Measurements from ENCODE around the gene ADAD1.

ADAD1 gene

DNA sequence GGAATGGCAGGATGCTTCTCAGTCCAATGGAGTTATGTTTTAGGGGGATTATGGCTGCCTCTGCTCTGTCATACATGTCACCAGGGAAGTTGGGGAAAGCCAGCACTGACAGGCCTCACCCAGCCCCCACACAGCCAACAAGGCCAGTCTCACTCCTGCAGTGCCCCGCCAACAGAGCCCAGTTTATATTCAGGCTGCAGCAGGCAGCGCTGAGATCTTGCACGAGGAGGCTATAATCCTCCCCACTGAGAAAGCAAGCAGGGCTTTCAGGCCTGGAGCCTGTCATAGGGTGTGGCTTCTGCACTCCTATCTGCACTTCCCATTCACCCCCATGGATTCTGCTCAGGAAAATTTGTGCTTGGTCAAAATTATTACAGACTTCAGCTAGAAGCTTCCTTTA lies 25.1 kb downstream of the ADAD1 start:
- no peaks in the 10 kb centered on the region for H3K9me3 ChIP-seq (ENCODE audit: low read length)
- H3F3A ChIP-seq (ENCODE audit: insufficient read depth, low read length): no peaks in the 10 kb centered on the region
- H3K27me3 ChIP-seq (ENCODE audit: insufficient read depth, low read length): no peaks in the 10 kb centered on the region
- no peaks in the 10 kb centered on the region for H3K4me1 ChIP-seq (ENCODE audit: insufficient read depth, low read length, severe bottlenecking)
- no peak for TF ChIP-seq EZH2 (IDR thresholded peaks at IDR 0.05; ENCODE audit: borderline replicate concordance, low read length)
- TF ChIP-seq, protein P1, sequence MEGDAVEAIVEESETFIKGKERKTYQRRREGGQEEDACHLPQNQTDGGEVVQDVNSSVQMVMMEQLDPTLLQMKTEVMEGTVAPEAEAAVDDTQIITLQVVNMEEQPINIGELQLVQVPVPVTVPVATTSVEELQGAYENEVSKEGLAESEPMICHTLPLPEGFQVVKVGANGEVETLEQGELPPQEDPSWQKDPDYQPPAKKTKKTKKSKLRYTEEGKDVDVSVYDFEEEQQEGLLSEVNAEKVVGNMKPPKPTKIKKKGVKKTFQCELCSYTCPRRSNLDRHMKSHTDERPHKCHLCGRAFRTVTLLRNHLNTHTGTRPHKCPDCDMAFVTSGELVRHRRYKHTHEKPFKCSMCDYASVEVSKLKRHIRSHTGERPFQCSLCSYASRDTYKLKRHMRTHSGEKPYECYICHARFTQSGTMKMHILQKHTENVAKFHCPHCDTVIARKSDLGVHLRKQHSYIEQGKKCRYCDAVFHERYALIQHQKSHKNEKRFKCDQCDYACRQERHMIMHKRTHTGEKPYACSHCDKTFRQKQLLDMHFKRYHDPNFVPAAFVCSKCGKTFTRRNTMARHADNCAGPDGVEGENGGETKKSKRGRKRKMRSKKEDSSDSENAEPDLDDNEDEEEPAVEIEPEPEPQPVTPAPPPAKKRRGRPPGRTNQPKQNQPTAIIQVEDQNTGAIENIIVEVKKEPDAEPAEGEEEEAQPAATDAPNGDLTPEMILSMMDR (IDR thresholded peaks at IDR 0.05; ENCODE audit: low read length): no peak
- no peak overlapping the region for H3K4me3 ChIP-seq (ENCODE audit: low read depth, low read length, poor library complexity, severe bottlenecking)
- H3K9me2 ChIP-seq (ENCODE audit: low read depth, low read length): no peaks in the 10 kb centered on the region
- no peak overlapping the region for H3K4me2 ChIP-seq (ENCODE audit: low read length)
- H4K20me1 ChIP-seq (ENCODE audit: insufficient read depth, low read length): no peaks in the 10 kb centered on the region
- H2AFZ ChIP-seq (ENCODE audit: low read length): no peak overlapping the region
- H3K36me3 ChIP-seq (ENCODE audit: insufficient read depth, low read length): no peaks in the 10 kb centered on the region
- no peak overlapping the region for H3K9ac ChIP-seq (ENCODE audit: low read length)
- no peaks in the 10 kb centered on the region for H3K79me2 ChIP-seq (ENCODE audit: insufficient read depth, low read length)
- H3K27ac ChIP-seq (ENCODE audit: low read depth, low read length, poor library complexity, severe bottlenecking): no peak overlapping the region

DNA sequence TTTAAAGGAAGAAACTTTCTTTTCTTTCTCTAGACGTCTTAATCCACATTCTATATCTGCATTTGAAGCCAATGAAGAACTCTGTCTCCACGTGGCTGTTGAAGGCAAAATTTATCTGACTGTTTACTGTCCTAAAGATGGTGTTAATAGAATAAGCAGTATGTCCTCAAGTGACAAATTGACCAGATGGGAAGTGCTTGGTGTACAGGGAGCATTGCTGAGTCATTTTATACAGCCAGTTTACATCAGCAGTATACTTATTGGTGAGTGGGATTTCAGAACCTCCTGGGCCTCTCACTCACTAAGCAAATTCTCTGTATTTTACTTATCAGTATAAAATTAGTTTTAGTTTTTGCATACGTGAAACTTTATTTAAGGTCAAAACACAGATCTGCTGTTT lies 33.7 kb downstream of the ADAD1 start:
- no peaks in the 10 kb centered on the region for H3K27me3 ChIP-seq (ENCODE audit: insufficient read depth, low read length)

DNA sequence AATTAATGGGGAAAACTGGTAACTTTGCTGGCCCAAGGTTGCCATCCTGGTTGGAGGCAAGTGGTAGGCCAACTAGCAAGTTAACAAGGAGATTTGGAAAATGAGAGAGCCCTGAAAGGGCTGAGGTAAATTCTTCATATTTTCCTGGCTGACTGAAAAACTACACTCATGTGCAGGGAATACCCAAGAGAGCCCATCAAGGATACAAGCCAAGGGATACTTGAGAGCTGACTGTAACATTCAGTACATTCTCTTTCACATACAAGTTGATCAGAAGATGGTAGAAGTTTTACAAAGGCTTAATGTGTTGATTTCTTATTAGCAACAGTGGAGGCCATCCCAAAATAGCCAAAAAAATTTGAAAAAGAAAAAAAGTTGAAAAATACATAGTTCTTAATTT lies 44.4 kb downstream of the ADAD1 start:
- Histone ChIP-seq H4K20me1 (ENCODE audit: insufficient read depth, low read length) (no peaks in the 10 kb centered on the region), H3K27me3 (ENCODE audit: insufficient read depth, low read length) (no peaks in the 10 kb centered on the region)

More for the DNA sequence above, 33.7 kb downstream of the ADAD1 start:
- Histone ChIP-seq H3F3A (ENCODE audit: insufficient read depth, low read length) (no peaks in the 10 kb centered on the region), H3K36me3 (ENCODE audit: insufficient read depth, low read length) (no peaks in the 10 kb centered on the region), H3K79me2 (ENCODE audit: insufficient read depth, low read length) (no peaks in the 10 kb centered on the region), H3K27ac (ENCODE audit: low read depth, low read length, poor library complexity, severe bottlenecking) (no peak overlapping the region), H3K9ac (ENCODE audit: low read length) (no peak overlapping the region), H4K20me1 (ENCODE audit: insufficient read depth, low read length) (no peaks in the 10 kb centered on the region), H2AFZ (ENCODE audit: low read length) (no peak overlapping the region), H3K4me2 (ENCODE audit: low read length) (no peak overlapping the region), H3K9me3 (ENCODE audit: low read length) (no peaks in the 10 kb centered on the region), H3K4me1 (ENCODE audit: insufficient read depth, low read length, severe bottlenecking) (no peaks in the 10 kb centered on the region), H3K9me2 (ENCODE audit: low read depth, low read length) (no peaks in the 10 kb centered on the region), H3K4me3 (ENCODE audit: low read depth, low read length, poor library complexity, severe bottlenecking) (no peak overlapping the region)
- TF ChIP-seq, protein P1 (IDR thresholded peaks at IDR 0.05; ENCODE audit: low read length): no peak
- TF ChIP-seq EZH2 (IDR thresholded peaks at IDR 0.05; ENCODE audit: borderline replicate concordance, low read length): no peak

More for the DNA sequence above, 44.4 kb downstream of the ADAD1 start:
- H2AFZ ChIP-seq (ENCODE audit: low read length): no peak overlapping the region
- no peak overlapping the region for H3K9ac ChIP-seq (ENCODE audit: low read length)
- no peak overlapping the region for H3K27ac ChIP-seq (ENCODE audit: low read depth, low read length, poor library complexity, severe bottlenecking)
- no peaks in the 10 kb centered on the region for H3K9me2 ChIP-seq (ENCODE audit: low read depth, low read length)
- H3K4me2 ChIP-seq (ENCODE audit: low read length): no peak overlapping the region
- H3K79me2 ChIP-seq (ENCODE audit: insufficient read depth, low read length): no peaks in the 10 kb centered on the region
- no peaks in the 10 kb centered on the region for H3K4me1 ChIP-seq (ENCODE audit: insufficient read depth, low read length, severe bottlenecking)
- no peaks in the 10 kb centered on the region for H3F3A ChIP-seq (ENCODE audit: insufficient read depth, low read length)
- TF ChIP-seq, protein P1 (IDR thresholded peaks at IDR 0.05; ENCODE audit: low read length): no peak
- no peak for TF ChIP-seq EZH2 (IDR thresholded peaks at IDR 0.05; ENCODE audit: borderline replicate concordance, low read length)
- no peaks in the 10 kb centered on the region for H3K36me3 ChIP-seq (ENCODE audit: insufficient read depth, low read length)
- no peak overlapping the region for H3K4me3 ChIP-seq (ENCODE audit: low read depth, low read length, poor library complexity, severe bottlenecking)
- no peaks in the 10 kb centered on the region for H3K9me3 ChIP-seq (ENCODE audit: low read length)
